Measurements from ENCODE around the gene CDH20.

Gene CDH20

GRCh38 chr18:61595615-61596251, 262.5 kb downstream of the CDH20 start:
- no peak for TF ChIP-seq CTCF (IDR thresholded peaks at IDR 0.05; ENCODE audit: low read depth, low read length, missing control alignments)
- no peak for DNase-seq

GRCh38 chr18:61596296-61596695, 263.1 kb downstream of the CDH20 start:
- DNase-seq: no peak
- in situ Hi-C loops (cut with HindIII; ENCODE audit: low pct_ligation_motif_present, low sequenced_read_pairs): no loop called here
- no peak for TF ChIP-seq CTCF (IDR thresholded peaks at IDR 0.05; ENCODE audit: low read depth, low read length, missing control alignments)
- Histone ChIP-seq H3K27me3 (replicated peaks) (no peaks in the 10 kb centered on the region), H3K4me3 (ENCODE audit: low read depth, low read length) (no peak overlapping the region), H3K27ac (no peak overlapping the region), H3K36me3 (replicated peaks) (no peaks in the 10 kb centered on the region)

More at GRCh38 chr18:61595615-61596251, 262.5 kb downstream of the CDH20 start:
- no peak overlapping the region for H3K4me3 ChIP-seq (ENCODE audit: low read depth, low read length)
- H3K27ac ChIP-seq: no peak overlapping the region
- no peaks in the 10 kb centered on the region for H3K27me3 ChIP-seq (replicated peaks)
- in situ Hi-C loops (cut with HindIII; ENCODE audit: low pct_ligation_motif_present, low sequenced_read_pairs): no loop called here
- H3K36me3 ChIP-seq (replicated peaks): no peaks in the 10 kb centered on the region

GRCh38 chr18:61597316-61597715, 264.1 kb downstream of the CDH20 start:
- DNase-seq: no peak
- Histone ChIP-seq H3K27me3 (replicated peaks) (no peaks in the 10 kb centered on the region), H3K36me3 (replicated peaks) (no peaks in the 10 kb centered on the region), H3K27ac (no peak overlapping the region), H3K4me3 (ENCODE audit: low read depth, low read length) (no peak overlapping the region)
- no peak for TF ChIP-seq CTCF (IDR thresholded peaks at IDR 0.05; ENCODE audit: low read depth, low read length, missing control alignments)
- in situ Hi-C loops (cut with HindIII; ENCODE audit: low pct_ligation_motif_present, low sequenced_read_pairs): no loop called here

GRCh38 chr18:61600422-61600821, 267.2 kb downstream of the CDH20 start:
- no peak for DNase-seq
- H3K27ac ChIP-seq: no peak overlapping the region
- H3K27me3 ChIP-seq (replicated peaks): no peaks in the 10 kb centered on the region
- in situ Hi-C loops (cut with HindIII; ENCODE audit: low pct_ligation_motif_present, low sequenced_read_pairs): no loop called here
- no peak for TF ChIP-seq CTCF (IDR thresholded peaks at IDR 0.05; ENCODE audit: low read depth, low read length, missing control alignments)
- H3K36me3 ChIP-seq (replicated peaks): no peaks in the 10 kb centered on the region
- no peak overlapping the region for H3K4me3 ChIP-seq (ENCODE audit: low read depth, low read length)

GRCh38 chr18:61602836-61603235, 269.6 kb downstream of the CDH20 start:
- no peak for TF ChIP-seq CTCF (IDR thresholded peaks at IDR 0.05; ENCODE audit: low read depth, low read length, missing control alignments)
- peak overlapping the region; percentile 42 for H3K27ac ChIP-seq
- H3K4me3 ChIP-seq (ENCODE audit: low read depth, low read length): no peak overlapping the region
- in situ Hi-C loops (cut with HindIII; ENCODE audit: low pct_ligation_motif_present, low sequenced_read_pairs): no loop called here
- no peaks in the 10 kb centered on the region for H3K36me3 ChIP-seq (replicated peaks)
- no peaks in the 10 kb centered on the region for H3K27me3 ChIP-seq (replicated peaks)
- DNase-seq: peak; percentile 40
